Measurements from ENCODE around the gene RDH12.

DNA sequence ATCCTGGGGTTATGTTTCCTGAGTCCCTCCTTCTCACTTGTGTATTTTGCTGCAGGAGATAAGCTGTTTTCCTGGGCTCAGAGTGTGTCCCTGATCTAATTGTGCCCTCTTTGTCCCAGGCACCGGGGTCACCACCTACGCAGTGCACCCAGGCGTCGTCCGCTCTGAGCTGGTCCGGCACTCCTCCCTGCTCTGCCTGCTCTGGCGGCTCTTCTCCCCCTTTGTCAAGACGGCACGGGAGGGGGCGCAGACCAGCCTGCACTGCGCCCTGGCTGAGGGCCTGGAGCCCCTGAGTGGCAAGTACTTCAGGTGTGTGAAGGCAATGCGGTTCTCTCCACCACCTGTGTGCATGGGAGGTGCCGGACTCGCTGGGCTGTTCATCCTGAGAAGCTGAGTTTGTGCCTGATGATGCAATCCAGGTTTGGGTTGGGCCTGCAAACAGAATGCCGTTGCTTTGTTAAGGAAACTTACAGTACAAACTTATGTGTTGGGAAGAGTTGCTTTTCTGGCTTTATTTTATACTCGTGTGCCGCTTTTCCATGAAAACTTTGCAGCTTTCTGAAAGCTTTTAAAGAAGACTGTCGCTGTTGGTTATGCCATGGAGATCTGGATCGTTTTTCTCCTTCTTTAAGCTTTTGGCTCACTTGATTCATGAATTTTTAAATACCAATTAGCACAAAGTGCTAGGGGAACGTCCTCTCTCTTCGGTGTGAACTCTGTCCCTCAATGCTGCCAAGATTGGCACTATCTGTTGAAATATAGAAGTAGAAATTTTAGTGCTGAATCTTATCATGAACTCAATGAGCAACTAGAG is 27.6 kb downstream of the RDH12 start:
- TF ChIP-seq, protein P1, sequence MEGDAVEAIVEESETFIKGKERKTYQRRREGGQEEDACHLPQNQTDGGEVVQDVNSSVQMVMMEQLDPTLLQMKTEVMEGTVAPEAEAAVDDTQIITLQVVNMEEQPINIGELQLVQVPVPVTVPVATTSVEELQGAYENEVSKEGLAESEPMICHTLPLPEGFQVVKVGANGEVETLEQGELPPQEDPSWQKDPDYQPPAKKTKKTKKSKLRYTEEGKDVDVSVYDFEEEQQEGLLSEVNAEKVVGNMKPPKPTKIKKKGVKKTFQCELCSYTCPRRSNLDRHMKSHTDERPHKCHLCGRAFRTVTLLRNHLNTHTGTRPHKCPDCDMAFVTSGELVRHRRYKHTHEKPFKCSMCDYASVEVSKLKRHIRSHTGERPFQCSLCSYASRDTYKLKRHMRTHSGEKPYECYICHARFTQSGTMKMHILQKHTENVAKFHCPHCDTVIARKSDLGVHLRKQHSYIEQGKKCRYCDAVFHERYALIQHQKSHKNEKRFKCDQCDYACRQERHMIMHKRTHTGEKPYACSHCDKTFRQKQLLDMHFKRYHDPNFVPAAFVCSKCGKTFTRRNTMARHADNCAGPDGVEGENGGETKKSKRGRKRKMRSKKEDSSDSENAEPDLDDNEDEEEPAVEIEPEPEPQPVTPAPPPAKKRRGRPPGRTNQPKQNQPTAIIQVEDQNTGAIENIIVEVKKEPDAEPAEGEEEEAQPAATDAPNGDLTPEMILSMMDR (conservative IDR thresholded peaks at IDR 0.05): no peak
- no peak for TF ChIP-seq EZH2 (IDR thresholded peaks at IDR 0.05; ENCODE audit: low read depth)

Measured in PC-9 (cell line).